Calu3 (cell line): Measurements from ENCODE around the gene MED27. TPM values are rescaled to one million over a fixed set of nuclear protein-coding genes. Genes with fewer than 3 reads are reported as not detected.

ENCODE experiments used
- BruUV-seq: library from RNA; stranded (reverse); fragments of 400-500 nt; replicated peaks from 2 replicates; lab custom pipeline; 2021; lab: Mats Ljungman, UMichigan
- CTCF ChIA-PET: fragments of 300-600 bp; sonication (Branson Sonifier 250); formaldehyde crosslinking; loops from one replicate; lab custom pipeline; 2022; ENCODE audit warnings: antibody characterized with exemption; lab: Charles Lee
- DNase-seq: peaks from one replicate; pipeline ENCODE4 v3.0.0; 2022
- H3K27ac Mint-ChIP-seq: one replicate; pipeline ENCODE4 v1.8.0; 2022; ENCODE audit warnings: mixed read lengths; ENCODE audit not compliant: unreplicated experiment
- H3K27me3 Mint-ChIP-seq: one replicate; pipeline ENCODE4 v1.8.0; 2022; ENCODE audit warnings: mixed read lengths; ENCODE audit not compliant: unreplicated experiment
- H3K36me3 Mint-ChIP-seq: one replicate; pipeline ENCODE4 v1.8.0; 2022; ENCODE audit warnings: mild to moderate bottlenecking, moderate library complexity, mixed read lengths; ENCODE audit not compliant: insufficient read depth, unreplicated experiment
- H3K4me1 Mint-ChIP-seq: one replicate; pipeline ENCODE4 v1.8.0; 2022; ENCODE audit warnings: mild to moderate bottlenecking, low read depth, mixed read lengths; ENCODE audit not compliant: unreplicated experiment
- H3K4me3 Mint-ChIP-seq: one replicate; pipeline ENCODE4 v1.8.0; 2022; ENCODE audit warnings: mild to moderate bottlenecking, low read depth, moderate library complexity, mixed read lengths; ENCODE audit not compliant: unreplicated experiment
- H3K9me3 Mint-ChIP-seq: one replicate; pipeline ENCODE4 v1.8.0; 2022; ENCODE audit warnings: low read depth, mixed read lengths; ENCODE audit not compliant: unreplicated experiment
- CTCF ChIP-seq: fragments of 200-600 bp; IDR thresholded peaks from one replicate; pipeline ENCODE4 v1.8.0; 2022; ENCODE audit warnings: antibody characterized with exemption; ENCODE audit not compliant: unreplicated experiment
- intact Hi-C: fragments of 100-400 bp; cut with micrococcal nuclease; formaldehyde crosslinking; loops from one replicate; pipeline ENCODE4 v1.10.0; 2022; ENCODE audit not compliant: unreplicated experiment
- total RNA-seq: library from RNA; stranded (reverse); gene quantifications from 2 replicates; pipeline ENCODE4 v1.2.3, GENCODE V29; 2022

Gene MED27
- total RNA-seq, 1 experiment from 2014 or later = 19.3 TPM

GRCh38 chr9:131889437-131890251 is 190.0 kb downstream of the MED27 start:
- Mint-ChIP-seq H3K27ac (no peak overlapping the region), H3K9me3 (no peaks in the 10 kb centered on the region), H3K4me1 (no peaks in the 10 kb centered on the region), H3K36me3 (no peaks in the 10 kb centered on the region), H3K4me3 (no peak overlapping the region), H3K27me3 (no peaks in the 10 kb centered on the region)
- no peak for DNase-seq
- CTCF ChIA-PET = no interaction called here
- intact Hi-C loops = no loop called here
- no peak for TF ChIP-seq CTCF
- BruUV-seq = no TSS peak

GRCh38 chr9:131888923-131889322 is 190.7 kb downstream of the MED27 start:
- Mint-ChIP-seq H3K36me3 (no peaks in the 10 kb centered on the region), H3K27ac (no peak overlapping the region), H3K27me3 (no peaks in the 10 kb centered on the region), H3K9me3 (no peaks in the 10 kb centered on the region), H3K4me3 (no peak overlapping the region), H3K4me1 (no peaks in the 10 kb centered on the region)
- no peak for TF ChIP-seq CTCF
- intact Hi-C loops = no loop called here
- BruUV-seq = no TSS peak
- DNase-seq = no peak
- CTCF ChIA-PET = no interaction called here

DNA sequence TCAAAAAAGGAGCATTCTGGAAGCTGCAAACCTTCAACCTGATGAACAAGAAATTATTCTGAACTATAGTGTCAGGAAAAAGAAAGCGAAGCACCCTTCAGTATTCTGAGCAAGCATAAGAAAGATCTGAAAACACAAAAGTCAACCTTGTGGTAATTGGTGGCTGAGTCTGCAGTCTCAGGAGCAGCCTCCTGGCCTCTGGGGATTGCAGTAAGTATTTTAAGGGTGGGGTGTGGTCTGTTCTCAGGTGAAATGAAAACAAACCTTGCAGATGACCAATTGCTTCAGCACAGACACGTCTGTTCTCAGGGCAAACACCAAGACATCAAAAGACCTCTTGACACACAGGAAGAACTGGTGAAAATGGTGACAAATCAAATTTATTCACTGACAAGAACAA is 192.0 kb downstream of the MED27 start:
- Mint-ChIP-seq H3K4me1 (no peaks in the 10 kb centered on the region), H3K4me3 (no peak overlapping the region), H3K27ac (no peak overlapping the region), H3K36me3 (no peaks in the 10 kb centered on the region), H3K9me3 (no peaks in the 10 kb centered on the region), H3K27me3 (no peaks in the 10 kb centered on the region)
- no peak for DNase-seq
- CTCF ChIA-PET = no interaction called here
- intact Hi-C loops = no loop called here
- BruUV-seq = no TSS peak
- TF ChIP-seq CTCF = no peak

GRCh38 chr9:131886826-131887225 is 192.8 kb downstream of the MED27 start:
- Mint-ChIP-seq H3K4me3 (no peak overlapping the region), H3K9me3 (no peaks in the 10 kb centered on the region), H3K27ac (no peak overlapping the region), H3K4me1 (no peaks in the 10 kb centered on the region), H3K27me3 (no peaks in the 10 kb centered on the region), H3K36me3 (no peaks in the 10 kb centered on the region)
- BruUV-seq = no TSS peak
- no peak for DNase-seq
- intact Hi-C loops = no loop called here
- TF ChIP-seq CTCF = no peak
- CTCF ChIA-PET = no interaction called here
